ENCODE results near the gene PLSCR5. TPM values are rescaled to one million over a fixed set of nuclear protein-coding genes. Genes with fewer than 3 reads are reported as not detected.

Gene PLSCR5
- total RNA-seq, 1 donor from 2014 or later, result not detected

- DNase-seq (ENCODE audit: low spot score), result no peak
Measured at GRCh38 chr3:146589899-146590508, 15.1 kb downstream of the PLSCR5 start.

GRCh38 chr3:146585156-146585555 is 20.0 kb downstream of the PLSCR5 start:
- no peak for DNase-seq (ENCODE audit: low spot score)

DNA sequence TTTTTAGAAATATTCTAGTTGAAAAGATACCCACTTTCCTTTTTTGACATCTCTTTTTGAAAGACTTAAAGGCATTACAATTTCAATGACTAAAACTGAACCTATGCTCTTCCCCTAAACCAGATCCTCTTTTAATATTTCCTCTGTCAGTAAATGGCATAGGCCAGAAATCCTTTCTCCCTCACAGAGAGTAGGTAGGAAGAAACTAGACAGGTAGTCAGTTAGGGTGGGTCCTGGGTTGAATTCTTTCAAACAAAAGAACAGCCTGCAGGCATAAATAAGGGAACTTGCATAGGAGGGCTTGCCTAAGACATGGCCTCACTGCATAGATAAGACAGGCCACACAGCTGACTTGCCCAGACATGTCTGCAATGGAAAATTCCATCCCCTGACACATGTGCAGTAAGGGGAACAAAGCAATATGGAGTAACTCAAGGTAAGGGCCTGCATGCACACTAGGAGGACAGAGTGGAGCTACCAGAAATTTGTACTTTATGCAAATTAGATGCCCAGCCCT is 23.1 kb downstream of the PLSCR5 start:
- no peak for DNase-seq (ENCODE audit: low spot score)

DNA sequence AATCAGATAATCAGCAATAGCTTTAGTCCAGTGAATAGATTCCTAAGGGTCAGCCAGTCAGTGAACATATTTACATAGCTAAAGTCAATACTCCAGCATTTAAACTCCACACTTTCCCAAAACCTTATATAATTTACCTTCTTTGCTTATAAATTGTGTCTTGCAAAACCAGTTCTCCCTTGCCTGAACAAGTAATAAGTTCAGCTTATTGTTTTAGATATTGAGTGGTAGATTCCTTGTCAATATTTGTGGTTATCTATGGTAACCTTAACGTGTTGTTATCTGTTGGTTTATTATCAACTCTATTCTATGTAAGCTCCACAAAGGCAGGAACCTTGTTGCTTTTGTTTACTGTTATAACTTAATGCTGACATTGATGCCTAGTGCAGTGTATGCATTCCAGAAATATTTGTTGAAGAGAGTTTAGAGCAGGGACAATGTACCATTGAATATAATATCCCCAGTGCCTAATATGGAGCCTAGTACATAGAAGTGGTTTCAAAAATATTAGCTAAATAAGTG is 24.0 kb downstream of the PLSCR5 start:
- no peak for DNase-seq (ENCODE audit: low spot score)

GRCh38 chr3:146577662-146578061 is 27.5 kb downstream of the PLSCR5 start:
- DNase-seq (ENCODE audit: low spot score), result no peak

DNA sequence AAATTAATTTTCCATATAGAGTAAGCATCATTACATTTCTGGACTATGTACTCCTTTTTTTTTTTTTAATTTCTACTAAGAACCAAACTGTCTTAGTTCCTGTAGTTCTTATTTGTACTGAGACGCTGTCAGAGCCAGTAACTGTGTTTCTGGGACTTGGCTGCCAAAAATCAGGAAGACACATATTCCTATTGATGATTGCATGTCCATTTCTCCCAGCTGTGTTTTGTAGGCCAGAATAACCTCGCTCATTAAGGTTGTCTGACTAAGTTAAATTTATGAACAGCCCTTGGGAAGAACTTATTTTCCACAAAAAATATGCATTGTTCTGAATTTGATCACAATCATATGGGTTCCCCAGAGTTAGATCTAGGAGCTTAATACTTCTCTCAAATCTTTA is 29.5 kb downstream of the PLSCR5 start:
- DNase-seq (ENCODE audit: low spot score), result no peak

GRCh38 chr3:146574173-146574572 is 31.0 kb downstream of the PLSCR5 start:
- no peak for DNase-seq (ENCODE audit: low spot score)

DNA sequence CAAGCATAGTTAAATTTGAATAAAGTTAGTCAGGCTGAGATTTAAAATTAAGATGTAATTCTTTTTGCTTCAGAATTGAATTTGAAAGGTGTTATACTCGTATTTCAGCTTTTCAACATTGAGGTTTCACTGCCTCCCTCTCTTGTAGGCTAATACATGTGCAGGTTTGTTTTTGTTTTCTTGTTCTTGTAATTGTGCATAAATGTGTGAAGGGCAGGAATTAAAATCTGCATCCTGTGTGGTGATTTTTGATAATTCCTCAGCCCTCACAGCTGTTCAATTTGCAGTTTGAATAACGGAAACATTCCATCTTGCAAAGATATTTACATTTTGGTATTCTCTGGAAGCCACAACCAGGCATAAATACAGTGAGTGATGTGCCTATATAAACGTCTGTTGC is 35.8 kb downstream of the PLSCR5 start:
- no peak for DNase-seq (ENCODE audit: low spot score)

DNA sequence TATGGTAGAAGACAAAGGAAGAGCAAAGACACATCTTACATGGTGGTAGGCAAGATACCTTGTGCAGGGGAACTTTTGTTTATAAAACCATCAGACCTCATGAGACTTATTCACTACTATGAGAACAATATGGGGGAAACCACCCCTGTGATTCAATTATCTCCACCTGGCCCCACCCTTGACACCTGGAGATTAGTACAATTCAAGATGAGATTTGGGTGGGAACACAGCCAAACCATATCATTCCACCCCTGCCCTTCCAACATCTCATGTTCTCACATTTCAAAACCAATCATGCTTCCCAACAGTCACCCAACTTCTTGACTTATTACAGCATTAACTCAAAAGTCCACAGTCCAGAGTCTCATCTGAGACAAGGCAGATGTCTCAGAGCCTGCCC is 39.0 kb downstream of the PLSCR5 start:
- no peak for DNase-seq (ENCODE audit: low spot score)

DNA sequence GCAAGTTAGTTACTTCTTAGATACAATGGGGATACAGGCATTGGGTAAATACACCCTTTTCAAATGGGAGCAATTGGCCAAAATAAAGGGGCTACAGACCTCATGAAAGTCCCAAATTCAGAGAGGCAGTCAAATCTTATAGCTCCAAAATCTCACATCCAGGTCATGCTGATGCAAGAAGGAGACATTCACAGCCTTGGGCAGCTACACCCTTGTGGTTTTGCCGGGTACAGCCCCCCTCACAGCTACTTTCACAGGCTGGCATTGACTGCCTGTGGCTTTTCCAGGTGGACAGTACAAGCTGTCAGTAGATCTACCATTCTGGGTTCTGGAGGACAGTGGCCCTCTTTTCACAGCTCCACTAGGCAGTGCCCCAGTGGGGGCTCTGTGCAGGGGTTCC is 43.3 kb downstream of the PLSCR5 start:
- no peak for DNase-seq (ENCODE audit: low spot score)

- DNase-seq (ENCODE audit: low spot score), result no peak
Measured at GRCh38 chr3:146561463-146561862, 43.7 kb downstream of the PLSCR5 start.

DNA sequence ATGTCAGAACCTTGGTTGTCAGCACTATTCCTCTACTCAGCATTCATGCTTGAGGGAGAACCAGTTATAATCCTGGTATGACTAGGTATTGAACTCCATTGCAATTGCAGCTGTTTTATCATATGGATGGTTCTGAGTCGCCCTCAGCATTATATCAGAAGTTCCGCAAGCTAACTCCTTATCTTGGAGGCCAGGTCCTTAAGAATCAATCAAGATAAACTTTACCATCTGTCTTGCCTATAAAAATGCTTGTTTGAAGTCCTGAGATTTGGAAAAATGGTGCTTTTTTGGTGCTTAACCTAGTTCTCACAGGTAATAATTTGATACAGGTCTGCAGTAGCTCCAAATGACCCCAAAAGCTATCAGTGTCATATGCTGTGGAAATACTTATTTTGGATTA is 44.5 kb downstream of the PLSCR5 start:
- DNase-seq (ENCODE audit: low spot score), result no peak

DNA sequence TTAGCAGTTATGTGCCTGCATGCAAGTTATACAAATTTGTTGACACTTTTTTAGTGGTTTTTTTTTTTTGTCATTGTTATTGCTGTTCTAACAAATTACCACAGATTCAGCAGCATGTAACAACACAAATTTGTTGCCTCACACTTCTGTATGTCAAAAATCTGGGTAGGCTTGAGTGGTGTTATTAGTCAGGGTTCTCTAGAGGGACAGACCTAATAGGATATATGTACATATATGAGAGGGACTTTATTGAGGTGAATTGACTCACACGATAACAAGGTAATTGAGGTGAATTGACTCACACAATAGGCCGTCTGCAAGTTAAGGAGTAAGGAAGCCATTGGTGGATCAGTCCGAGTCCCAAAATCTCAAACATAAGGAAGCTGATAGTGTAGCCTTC is 45.8 kb downstream of the PLSCR5 start:
- no peak for DNase-seq (ENCODE audit: low spot score)

DNA sequence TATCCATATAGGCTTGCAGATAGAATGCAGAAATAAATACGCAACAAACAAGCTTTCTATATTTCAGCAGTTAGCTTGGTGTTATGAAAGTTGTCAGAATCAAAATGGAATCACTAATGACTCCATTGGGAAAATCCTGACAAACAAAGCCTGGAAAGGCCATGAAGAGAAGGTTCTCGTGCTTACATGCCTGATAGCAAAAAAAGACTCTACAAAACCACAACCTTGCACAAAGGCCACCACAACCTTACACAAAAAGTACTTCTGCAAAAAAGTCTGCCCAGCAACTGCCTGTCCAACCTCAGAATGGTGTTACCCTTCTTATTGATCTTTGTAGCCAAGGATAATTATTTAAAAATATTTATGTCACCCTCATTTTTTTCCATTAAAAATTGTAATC is 46.4 kb downstream of the PLSCR5 start:
- DNase-seq (ENCODE audit: low spot score), result no peak

DNA sequence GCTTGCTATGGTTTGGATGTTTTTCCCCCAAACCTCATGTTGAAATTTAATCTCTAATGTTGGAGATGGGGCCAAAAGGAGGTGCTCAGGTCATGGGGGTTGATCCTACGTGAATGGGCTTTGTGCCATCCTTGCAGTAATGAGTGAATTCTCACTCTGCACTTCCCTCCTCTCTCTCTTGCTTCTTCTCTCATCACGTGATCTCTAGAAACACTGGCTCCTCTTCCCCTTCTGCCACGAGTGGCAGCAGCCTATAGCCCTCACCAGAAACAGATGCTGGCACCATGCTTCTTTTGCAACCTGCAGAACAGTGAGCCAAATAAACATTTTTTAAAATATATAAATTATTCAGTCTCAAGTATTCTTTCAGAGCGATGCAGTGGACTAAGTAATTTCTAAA is 47.4 kb downstream of the PLSCR5 start:
- no peak for DNase-seq (ENCODE audit: low spot score)

DNA sequence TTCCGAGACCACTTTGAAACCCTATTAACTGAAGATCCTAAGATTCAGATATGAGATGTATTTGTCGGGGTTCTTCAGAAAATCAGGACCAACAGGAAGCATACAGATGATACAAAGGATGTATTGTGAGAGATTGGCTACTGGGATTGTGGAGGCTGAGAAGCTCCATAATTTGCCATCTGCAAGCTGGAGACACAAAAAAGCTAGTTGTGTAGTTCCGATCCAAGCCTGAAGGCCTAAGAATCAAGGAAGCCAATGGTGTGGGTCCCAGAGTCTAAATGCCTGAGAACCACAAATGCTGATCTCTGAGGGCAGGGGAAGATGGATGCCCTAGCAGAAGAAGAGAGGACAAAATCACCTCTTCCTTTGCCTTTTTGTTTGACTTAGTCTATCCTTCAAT is 49.8 kb downstream of the PLSCR5 start:
- no peak for DNase-seq (ENCODE audit: low spot score)

- no peak for DNase-seq (ENCODE audit: low spot score)
Measured at GRCh38 chr3:146554151-146554760, 50.9 kb downstream of the PLSCR5 start.

- DNase-seq (ENCODE audit: low spot score), result no peak
Measured at GRCh38 chr3:146550743-146551510, 54.2 kb downstream of the PLSCR5 start.

DNA sequence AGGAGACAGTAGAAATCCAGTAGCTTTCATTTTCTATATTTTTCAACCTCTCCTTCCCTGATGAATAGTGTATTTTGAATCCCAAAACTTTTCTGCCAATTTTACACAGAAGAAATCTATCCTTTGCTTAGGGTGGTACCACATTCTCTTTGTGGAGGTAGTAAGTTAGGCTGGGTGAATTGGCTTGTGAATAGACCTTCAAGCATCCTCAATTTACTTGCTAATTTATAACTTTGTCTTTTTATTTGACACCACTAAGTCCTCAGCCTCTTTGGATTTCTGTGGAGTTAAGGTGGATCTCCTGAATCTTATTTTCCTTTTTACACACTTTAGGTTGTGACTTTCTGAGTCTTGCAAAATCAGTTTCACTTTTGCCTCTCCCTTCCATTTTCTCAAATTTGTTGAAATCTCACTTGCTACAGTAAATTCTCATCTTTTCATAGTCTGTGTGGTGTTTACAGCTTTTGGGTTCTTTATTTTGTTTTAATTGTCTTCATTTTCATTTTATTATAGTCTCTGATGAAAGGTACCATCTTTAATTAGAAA is 55.0 kb downstream of the PLSCR5 start:
- DNase-seq (ENCODE audit: low spot score), result no peak

DNA sequence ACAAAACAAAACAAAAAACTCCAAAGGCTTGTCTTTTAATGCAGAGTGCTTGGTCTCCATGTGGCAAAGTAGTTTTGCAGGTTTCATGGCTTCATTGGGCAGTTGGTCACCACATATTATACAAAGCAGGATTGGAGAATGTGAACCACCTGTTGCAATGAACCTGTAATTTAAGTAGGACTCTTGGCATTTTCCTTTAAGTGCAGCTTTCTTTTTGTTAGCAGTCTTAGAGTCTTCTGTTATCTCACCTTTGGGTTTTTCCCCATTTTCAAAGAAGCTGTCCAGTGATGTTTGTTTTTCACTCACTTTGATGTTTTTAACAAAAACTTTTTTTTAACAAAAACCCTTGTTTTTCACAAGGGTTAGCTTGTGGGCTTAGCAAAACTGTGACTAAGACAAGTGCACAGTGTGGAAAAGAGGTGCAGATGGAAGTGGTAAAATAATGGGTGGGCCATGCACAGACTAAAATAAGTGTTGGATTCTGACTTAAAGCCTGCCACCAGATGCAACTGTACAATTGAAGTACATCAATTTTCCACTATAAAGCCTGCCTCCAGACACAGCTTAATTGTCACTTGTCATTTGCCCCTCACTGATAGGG is 57.8 kb downstream of the PLSCR5 start:
- DNase-seq (ENCODE audit: low spot score), result no peak

DNA sequence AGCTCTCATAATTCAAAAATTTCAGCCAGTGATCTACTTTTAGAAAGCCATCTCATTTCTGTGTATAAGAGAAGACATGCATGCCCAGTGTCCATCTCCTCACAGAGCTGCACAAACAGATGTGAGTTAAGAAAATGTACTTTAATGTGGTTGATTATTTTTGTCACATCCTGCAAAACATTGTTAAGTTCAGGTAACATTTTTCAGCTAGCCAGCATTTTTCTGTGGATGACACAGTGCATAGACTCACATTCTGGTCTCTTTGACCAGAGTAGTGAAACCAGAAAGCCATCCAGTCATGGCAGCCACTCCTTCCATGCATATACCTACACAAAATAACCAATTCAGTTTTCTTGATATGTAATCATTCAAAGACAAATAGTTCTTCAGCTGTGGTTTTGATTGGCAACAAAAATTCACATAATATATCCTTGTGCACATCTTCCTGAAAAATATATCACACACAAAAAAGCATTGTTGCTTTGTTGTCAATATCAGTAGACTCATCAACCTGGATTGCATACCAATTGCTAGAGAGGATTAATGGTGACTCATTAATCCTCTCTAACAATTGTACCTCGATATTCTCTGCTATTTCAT is 58.7 kb downstream of the PLSCR5 start:
- DNase-seq (ENCODE audit: low spot score), result no peak

All from mesenteric fat pad (tissue), 1 donor.